HCT116 (cell line): Measurements from ENCODE around the gene KIAA0930. TPM values are rescaled to one million over a fixed set of nuclear protein-coding genes. Genes with fewer than 3 reads are reported as not detected.

Experiments
- ATAC-seq: fragments of 200-7000 bp; cut with Tn5 transposase; 2 replicates; pipeline ENCODE4 v1.9.1; 2020; ENCODE audit warnings: mild to moderate bottlenecking, moderate library complexity
- BruUV-seq: library from RNA; stranded (reverse); fragments of 400-500 nt; replicated peaks from 2 replicates; lab custom pipeline; 2021; lab: Mats Ljungman, UMichigan
- CTCF ChIA-PET: fragments of 300-600 bp; sonication (Branson Sonifier 250); formaldehyde crosslinking; loops from one replicate; lab custom pipeline; 2021; ENCODE audit warnings: antibody characterized with exemption; lab: Charles Lee
- POLR2A ChIA-PET: fragments of 300-600, 350-600 bp; sonication (Branson Sonifier 250); formaldehyde crosslinking; loops from one replicate; lab custom pipeline; 2021; ENCODE audit warnings: antibody characterized with exemption; lab: Charles Lee
- RAD21 ChIA-PET, 2 experiments: fragments of 300-600 bp; sonication (Branson Sonifier 250); formaldehyde crosslinking; loops; one replicate each; lab custom pipeline; 2023; ENCODE audit warnings: low total read pairs in 2 of 2; ENCODE audit not compliant: uncharacterized antibody in 2 of 2, unreplicated experiment in 2 of 2, low non-redundant PET in 1 of 2; lab: Charles Lee
- DNase-seq: peaks from one replicate; pipeline ENCODE4 v3.0.0-alpha.2; 2010; ENCODE audit warnings: low read depth, low spot score
- H2AFZ ChIP-seq: fragments of 200-600 bp; shearing (Covaris generic), sonication (generic); 2 replicates; pipeline ENCODE4 v1.6.1; 2017; ENCODE audit warnings: low read depth, mixed run types, mixed read lengths, antibody characterized with exemption, low read length; ENCODE audit not compliant: poor library complexity, severe bottlenecking
- H3K27ac ChIP-seq: 2 replicates; pipeline ENCODE4 v1.5.1; 2012; ENCODE audit warnings: low read depth, low read length
- H3K27me3 ChIP-seq: fragments of 200-600 bp; sonication (generic); 2 replicates; pipeline ENCODE4 v1.6.1; 2016; ENCODE audit warnings: mixed run types, low read length, mixed read lengths; ENCODE audit not compliant: insufficient read depth
- H3K36me3 ChIP-seq, 2 experiments: fragments of 200-500 bp in 1 of 2; fragments of 200-600 bp in 1 of 2; sonication (Bioruptor generic) in 1 of 2; sonication (generic) in 1 of 2; 2 replicates each; pipeline versions ENCODE4 v1.5.1 to v1.6.1; 2014 to 2016; ENCODE audit warnings: low read length in 2 of 2, inconsistent platforms in 1 of 2, mixed read lengths in 1 of 2, mixed run types in 1 of 2; ENCODE audit not compliant: insufficient read depth in 2 of 2, control insufficient read depth in 1 of 2
- H3K4me1 ChIP-seq, 2 experiments: fragments of 200-600 bp in 1 of 2; sonication (generic) in 1 of 2; 2 replicates each; pipeline versions ENCODE4 v1.5.1 to v1.6.1; 2012 to 2017; ENCODE audit warnings: low read length in 2 of 2, inconsistent platforms in 1 of 2, mild to moderate bottlenecking in 1 of 2, mixed read lengths in 1 of 2, mixed run types in 1 of 2, moderate library complexity in 1 of 2; ENCODE audit not compliant: insufficient read depth in 2 of 2, control insufficient read depth in 1 of 2
- H3K4me2 ChIP-seq: fragments of 200-600 bp; sonication (generic); 2 replicates; pipeline ENCODE4 v1.6.1; 2017; ENCODE audit warnings: mixed run types, low read length, mixed read lengths
- H3K4me3 ChIP-seq, 2 experiments: fragments of 200-600 bp in 1 of 2; sonication (generic) in 1 of 2; replicated peaks in 1 of 2; 2 replicates each; pipeline ENCODE4 v1.5.1; 2011 to 2016; ENCODE audit warnings: low read length in 2 of 2, control low read depth in 1 of 2, low read depth in 1 of 2, mild to moderate bottlenecking in 1 of 2, mixed read lengths in 1 of 2, mixed run types in 1 of 2
- H3K79me2 ChIP-seq: fragments of 200-600 bp; sonication (generic); 2 replicates; pipeline ENCODE4 v1.6.1; 2017; ENCODE audit warnings: mild to moderate bottlenecking, mixed run types, low read length, moderate library complexity, mixed read lengths; ENCODE audit not compliant: insufficient read depth
- H3K9ac ChIP-seq: fragments of 200-600 bp; sonication (generic); 2 replicates; pipeline ENCODE4 v1.6.1; 2016; ENCODE audit warnings: low read length, mixed read lengths
- H3K9me2 ChIP-seq: fragments of 200-600 bp; sonication (generic), shearing (Covaris generic); 2 replicates; pipeline ENCODE4 v1.6.1; 2017; ENCODE audit warnings: mixed run types, mild to moderate bottlenecking, moderate library complexity; ENCODE audit not compliant: insufficient read depth
- H3K9me3 ChIP-seq, 2 experiments: fragments of 200-500 bp in 1 of 2; fragments of 200-600 bp in 1 of 2; sonication (Bioruptor generic) in 1 of 2; sonication (generic) in 1 of 2; 2 replicates each; pipeline ENCODE4 v1.6.1; 2014 to 2017; ENCODE audit warnings: low read length in 2 of 2, mixed read lengths in 2 of 2, inconsistent platforms in 1 of 2, low read depth in 1 of 2, mild to moderate bottlenecking in 1 of 2, mixed run types in 1 of 2, moderate library complexity in 1 of 2; ENCODE audit not compliant: control insufficient read depth in 1 of 2, insufficient read depth in 1 of 2
- H4K20me1 ChIP-seq: fragments of 200-600 bp; sonication (generic), shearing (Covaris generic); 2 replicates; pipeline ENCODE4 v1.6.1; 2017; ENCODE audit warnings: mixed run types, mild to moderate bottlenecking, moderate library complexity; ENCODE audit not compliant: insufficient read depth
- CBX3 ChIP-seq: IDR thresholded peaks from 2 replicates; pipeline ENCODE4 v1.6.1; 2012; ENCODE audit warnings: low read depth
- EZH2 ChIP-seq: fragments of 200-600 bp; sonication (generic); IDR thresholded peaks from 2 replicates; pipeline ENCODE4 v1.6.1; 2017; ENCODE audit warnings: antibody characterized with exemption, mixed run types
- FOSL1 ChIP-seq: IDR thresholded peaks from 2 replicates; pipeline ENCODE4 v1.6.1; 2012; ENCODE audit warnings: low read depth
- POLR2A ChIP-seq: IDR thresholded peaks from 2 replicates; pipeline ENCODE4 v1.7.0; 2011; ENCODE audit warnings: borderline replicate concordance; ENCODE audit not compliant: insufficient read depth, insufficient read length; ENCODE audit errors: extremely low read depth
- SP1 ChIP-seq: IDR thresholded peaks from 2 replicates; pipeline ENCODE4 v1.6.1; 2012; ENCODE audit warnings: low read depth
- SRF ChIP-seq: IDR thresholded peaks from 2 replicates; pipeline ENCODE4 v1.6.1; 2012; ENCODE audit warnings: low read depth
- TCF7L2 ChIP-seq: IDR thresholded peaks from 2 replicates; pipeline ENCODE4 v1.7.0; 2011; ENCODE audit warnings: borderline replicate concordance, inconsistent platforms; ENCODE audit not compliant: insufficient read depth, insufficient read length; ENCODE audit errors: extremely low read depth
- YY1 ChIP-seq: IDR thresholded peaks from 2 replicates; pipeline ENCODE4 v1.6.1; 2011; ENCODE audit warnings: low read length, low read depth, moderate library complexity, mild to moderate bottlenecking; ENCODE audit not compliant: insufficient replicate concordance; ENCODE audit errors: extremely low read depth
- ZFX ChIP-seq: fragments of 450-650 bp; IDR thresholded peaks from 2 replicates; pipeline ENCODE4 v1.6.1; 2017
- ZNF274 ChIP-seq: fragments of 200-500 bp; sonication (Bioruptor generic); IDR thresholded peaks from 2 replicates; pipeline ENCODE4 v1.6.1; 2014; ENCODE audit warnings: mild to moderate bottlenecking, low read depth, low read length, inconsistent platforms
- intact Hi-C: fragments of 100-400 bp; cut with micrococcal nuclease; formaldehyde crosslinking; loops from 2 replicates; pipeline ENCODE4 v1.10.0; 2022
- total RNA-seq: library from RNA; stranded (reverse); gene quantifications from one replicate; pipeline ENCODE4 v1.2.1, GENCODE V29; 2021; ENCODE audit not compliant: unreplicated experiment
- TF ChIP-seq, protein P1 (sequence below): IDR thresholded peaks from 2 replicates; pipeline ENCODE4 v1.6.1; 2012
- TF ChIP-seq, protein P2 (sequence below): IDR thresholded peaks from 2 replicates; pipeline ENCODE4 v1.6.1; 2012
- TF ChIP-seq, protein P3 (sequence below): IDR thresholded peaks from 2 replicates; pipeline ENCODE4 v1.6.1; 2012; ENCODE audit warnings: low read depth
- TF ChIP-seq, protein P4 (sequence below): IDR thresholded peaks from 2 replicates; pipeline ENCODE4 v1.6.1; 2011; ENCODE audit warnings: mild to moderate bottlenecking, low read length, moderate library complexity; ENCODE audit not compliant: insufficient replicate concordance; ENCODE audit errors: extremely low read depth
- TF ChIP-seq, protein P5 (sequence below), 3 experiments: fragments of 200-600 bp in 1 of 3; sonication (generic) in 1 of 3; IDR thresholded peaks in 2 of 3; conservative IDR thresholded peaks in 1 of 3; 2 replicates each; pipeline ENCODE4 v1.5.1; 2012 to 2017; ENCODE audit warnings: low read depth in 2 of 3, low read length in 2 of 3, antibody characterized with exemption in 1 of 3, borderline replicate concordance in 1 of 3, control low read depth in 1 of 3, mild to moderate bottlenecking in 1 of 3, mixed read lengths in 1 of 3, mixed run types in 1 of 3, moderate library complexity in 1 of 3; ENCODE audit not compliant: insufficient read depth in 1 of 3

The KIAA0930 gene
- total RNA-seq, 1 experiment from 2014 or later: 60.9 TPM

DNA sequence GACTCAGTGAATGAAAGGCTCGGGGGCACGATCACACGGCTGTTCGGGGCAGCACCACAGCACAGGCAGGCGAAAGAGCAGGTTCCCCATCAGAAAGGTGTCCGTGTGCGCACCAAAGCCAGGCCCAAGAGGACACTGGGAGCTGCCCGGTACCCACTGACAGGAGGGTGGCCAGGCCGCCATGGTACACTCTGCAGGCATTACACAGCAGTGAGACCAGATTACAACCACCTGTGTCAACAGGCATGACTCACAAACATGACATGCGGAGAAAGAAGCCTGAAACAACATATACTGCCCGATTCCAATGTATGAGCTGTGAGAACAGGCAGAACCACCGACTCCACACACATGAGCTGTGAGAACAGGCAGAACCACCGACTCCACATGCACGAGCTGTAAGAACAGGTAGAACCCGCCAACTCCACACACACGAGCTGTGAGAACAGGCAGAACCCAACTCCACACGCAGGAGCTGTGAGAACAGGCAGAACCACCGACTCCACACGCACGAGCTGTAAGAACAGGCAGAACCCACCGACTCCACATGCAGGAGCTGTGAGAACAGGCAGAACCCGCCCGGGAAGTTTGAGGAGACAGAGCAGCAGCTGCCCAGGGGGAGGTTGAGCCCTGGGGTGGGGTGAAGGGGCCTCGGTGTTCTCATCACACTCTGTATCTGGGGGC, 32.6 kb downstream of the KIAA0930 start (continued):
- TF ChIP-seq, protein P1, sequence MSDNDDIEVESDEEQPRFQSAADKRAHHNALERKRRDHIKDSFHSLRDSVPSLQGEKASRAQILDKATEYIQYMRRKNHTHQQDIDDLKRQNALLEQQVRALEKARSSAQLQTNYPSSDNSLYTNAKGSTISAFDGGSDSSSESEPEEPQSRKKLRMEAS: no peak
- no peak for TF ChIP-seq SRF

DNA sequence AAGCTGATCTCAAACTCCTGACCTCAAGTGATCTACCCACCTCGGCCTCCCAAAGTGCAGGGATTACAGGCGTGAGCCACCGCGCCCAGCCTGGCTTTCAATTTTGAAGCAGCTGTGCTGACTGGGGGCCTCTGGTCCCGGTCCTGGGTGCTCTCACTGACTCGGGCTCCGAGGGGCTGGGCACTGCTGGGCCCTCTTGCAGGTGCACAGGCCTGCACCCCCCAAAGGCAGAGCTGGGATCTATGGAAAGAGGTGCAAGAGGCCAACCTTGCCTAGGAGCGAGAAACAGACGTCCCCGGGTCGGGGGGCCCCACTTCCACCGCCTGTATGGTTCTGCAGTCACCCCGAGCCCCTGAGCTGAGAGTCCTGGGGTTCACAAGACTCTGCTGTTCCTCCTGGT, 33.2 kb downstream of the KIAA0930 start:
- Histone ChIP-seq H2AFZ (no peak overlapping the region), H3K4me3 (no peak overlapping the region), H3K36me3 (peaks cover 0 to 3% of the 10 kb centered on the region in 2 experiments; a peak in 2 of 4 replicates), H3K9me3 (no peaks in the 10 kb centered on the region), H3K9ac (no peak overlapping the region), H3K4me2 (no peak overlapping the region), H3K9me2 (no peaks in the 10 kb centered on the region), H3K27ac (no peak overlapping the region), H3K4me1 (no peaks in the 10 kb centered on the region), H3K27me3 (no peaks in the 10 kb centered on the region), H3K79me2 (no peaks in the 10 kb centered on the region; the same call in 1 of the 2 replicates), H4K20me1 (no peaks in the 10 kb centered on the region)
- no peak for TF ChIP-seq EZH2
- TF ChIP-seq, protein P2, sequence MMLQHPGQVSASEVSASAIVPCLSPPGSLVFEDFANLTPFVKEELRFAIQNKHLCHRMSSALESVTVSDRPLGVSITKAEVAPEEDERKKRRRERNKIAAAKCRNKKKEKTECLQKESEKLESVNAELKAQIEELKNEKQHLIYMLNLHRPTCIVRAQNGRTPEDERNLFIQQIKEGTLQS: no peak
- TF ChIP-seq, protein P1: no peak
- no peak for TF ChIP-seq YY1
- TF ChIP-seq SP1: no peak
- TF ChIP-seq POLR2A: no peak
- TF ChIP-seq, protein P3, sequence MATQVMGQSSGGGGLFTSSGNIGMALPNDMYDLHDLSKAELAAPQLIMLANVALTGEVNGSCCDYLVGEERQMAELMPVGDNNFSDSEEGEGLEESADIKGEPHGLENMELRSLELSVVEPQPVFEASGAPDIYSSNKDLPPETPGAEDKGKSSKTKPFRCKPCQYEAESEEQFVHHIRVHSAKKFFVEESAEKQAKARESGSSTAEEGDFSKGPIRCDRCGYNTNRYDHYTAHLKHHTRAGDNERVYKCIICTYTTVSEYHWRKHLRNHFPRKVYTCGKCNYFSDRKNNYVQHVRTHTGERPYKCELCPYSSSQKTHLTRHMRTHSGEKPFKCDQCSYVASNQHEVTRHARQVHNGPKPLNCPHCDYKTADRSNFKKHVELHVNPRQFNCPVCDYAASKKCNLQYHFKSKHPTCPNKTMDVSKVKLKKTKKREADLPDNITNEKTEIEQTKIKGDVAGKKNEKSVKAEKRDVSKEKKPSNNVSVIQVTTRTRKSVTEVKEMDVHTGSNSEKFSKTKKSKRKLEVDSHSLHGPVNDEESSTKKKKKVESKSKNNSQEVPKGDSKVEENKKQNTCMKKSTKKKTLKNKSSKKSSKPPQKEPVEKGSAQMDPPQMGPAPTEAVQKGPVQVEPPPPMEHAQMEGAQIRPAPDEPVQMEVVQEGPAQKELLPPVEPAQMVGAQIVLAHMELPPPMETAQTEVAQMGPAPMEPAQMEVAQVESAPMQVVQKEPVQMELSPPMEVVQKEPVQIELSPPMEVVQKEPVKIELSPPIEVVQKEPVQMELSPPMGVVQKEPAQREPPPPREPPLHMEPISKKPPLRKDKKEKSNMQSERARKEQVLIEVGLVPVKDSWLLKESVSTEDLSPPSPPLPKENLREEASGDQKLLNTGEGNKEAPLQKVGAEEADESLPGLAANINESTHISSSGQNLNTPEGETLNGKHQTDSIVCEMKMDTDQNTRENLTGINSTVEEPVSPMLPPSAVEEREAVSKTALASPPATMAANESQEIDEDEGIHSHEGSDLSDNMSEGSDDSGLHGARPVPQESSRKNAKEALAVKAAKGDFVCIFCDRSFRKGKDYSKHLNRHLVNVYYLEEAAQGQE: no peak
- TF ChIP-seq, protein P4, sequence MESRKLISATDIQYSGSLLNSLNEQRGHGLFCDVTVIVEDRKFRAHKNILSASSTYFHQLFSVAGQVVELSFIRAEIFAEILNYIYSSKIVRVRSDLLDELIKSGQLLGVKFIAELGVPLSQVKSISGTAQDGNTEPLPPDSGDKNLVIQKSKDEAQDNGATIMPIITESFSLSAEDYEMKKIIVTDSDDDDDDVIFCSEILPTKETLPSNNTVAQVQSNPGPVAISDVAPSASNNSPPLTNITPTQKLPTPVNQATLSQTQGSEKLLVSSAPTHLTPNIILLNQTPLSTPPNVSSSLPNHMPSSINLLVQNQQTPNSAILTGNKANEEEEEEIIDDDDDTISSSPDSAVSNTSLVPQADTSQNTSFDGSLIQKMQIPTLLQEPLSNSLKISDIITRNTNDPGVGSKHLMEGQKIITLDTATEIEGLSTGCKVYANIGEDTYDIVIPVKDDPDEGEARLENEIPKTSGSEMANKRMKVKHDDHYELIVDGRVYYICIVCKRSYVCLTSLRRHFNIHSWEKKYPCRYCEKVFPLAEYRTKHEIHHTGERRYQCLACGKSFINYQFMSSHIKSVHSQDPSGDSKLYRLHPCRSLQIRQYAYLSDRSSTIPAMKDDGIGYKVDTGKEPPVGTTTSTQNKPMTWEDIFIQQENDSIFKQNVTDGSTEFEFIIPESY: no peak
- TF ChIP-seq CBX3: no peak
- no peak for TF ChIP-seq ZFX
- no peak for TF ChIP-seq ZNF274
- no peak for TF ChIP-seq TCF7L2
- TF ChIP-seq FOSL1: no peak
- TF ChIP-seq, protein P5, sequence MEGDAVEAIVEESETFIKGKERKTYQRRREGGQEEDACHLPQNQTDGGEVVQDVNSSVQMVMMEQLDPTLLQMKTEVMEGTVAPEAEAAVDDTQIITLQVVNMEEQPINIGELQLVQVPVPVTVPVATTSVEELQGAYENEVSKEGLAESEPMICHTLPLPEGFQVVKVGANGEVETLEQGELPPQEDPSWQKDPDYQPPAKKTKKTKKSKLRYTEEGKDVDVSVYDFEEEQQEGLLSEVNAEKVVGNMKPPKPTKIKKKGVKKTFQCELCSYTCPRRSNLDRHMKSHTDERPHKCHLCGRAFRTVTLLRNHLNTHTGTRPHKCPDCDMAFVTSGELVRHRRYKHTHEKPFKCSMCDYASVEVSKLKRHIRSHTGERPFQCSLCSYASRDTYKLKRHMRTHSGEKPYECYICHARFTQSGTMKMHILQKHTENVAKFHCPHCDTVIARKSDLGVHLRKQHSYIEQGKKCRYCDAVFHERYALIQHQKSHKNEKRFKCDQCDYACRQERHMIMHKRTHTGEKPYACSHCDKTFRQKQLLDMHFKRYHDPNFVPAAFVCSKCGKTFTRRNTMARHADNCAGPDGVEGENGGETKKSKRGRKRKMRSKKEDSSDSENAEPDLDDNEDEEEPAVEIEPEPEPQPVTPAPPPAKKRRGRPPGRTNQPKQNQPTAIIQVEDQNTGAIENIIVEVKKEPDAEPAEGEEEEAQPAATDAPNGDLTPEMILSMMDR (IDR thresholded peaks at IDR 0.05 in 2 of 3, conservative IDR thresholded peaks at IDR 0.05 in 1 of 3; ENCODE audit: borderline replicate concordance in 1 of 3, insufficient read depth in 1 of 3, low read depth in 2 of 3, low read length in 2 of 3): no peak
- POLR2A ChIA-PET: no interaction called here
- intact Hi-C loops: no loop called here
- no TSS peak for BruUV-seq
- ATAC-seq (no peak), DNase-seq (no peak)
- CTCF ChIA-PET: no interaction called here
- RAD21 ChIA-PET: no interaction called here
